SK-N-SH (cell line): ENCODE measurements around the gene GPR27. TPM values are rescaled to one million over a fixed set of nuclear protein-coding genes. Genes with fewer than 3 reads are reported as not detected.
A peak's percentile ranks its signal among the peaks of the same experiment; 100 is the strongest.

Source experiments
- CTCF ChIA-PET: fragments of 300-600, 350-600 bp; formaldehyde crosslinking; extraction: SDS; loops from one replicate; lab custom pipeline; 2021; lab: Yijun Ruan, JAX
- POLR2A ChIA-PET: fragments of 350-600 bp; sonication (Branson Sonifier 250); formaldehyde crosslinking; extraction: SDS; loops from one replicate; lab custom pipeline; 2020; ENCODE audit warnings: antibody characterized with exemption, inconsistent platforms; lab: Yijun Ruan, JAX
- DNase-seq: peaks from one replicate; pipeline ENCODE4 v3.0.0; 2012
- H2AFZ ChIP-seq: fragments of 200-600 bp; sonication (generic); 2 replicates; pipeline ENCODE4 v1.8.1; 2016; ENCODE audit warnings: antibody characterized with exemption, mild to moderate bottlenecking, low read depth
- H3F3A ChIP-seq: fragments of 200-600 bp; sonication (generic); replicated peaks from 2 replicates; pipeline ENCODE3; 2016; ENCODE audit warnings: antibody characterized with exemption, mild to moderate bottlenecking; ENCODE audit not compliant: insufficient read depth
- H3K27ac ChIP-seq, 2 experiments: fragments of 200-500 bp in 1 of 2; fragments of 200-600 bp in 1 of 2; sonication (Bioruptor generic) in 1 of 2; sonication (generic), shearing (Covaris generic) in 1 of 2; 2 replicates each; pipeline versions ENCODE4 v1.5.1 to v1.6.1; 2014 to 2016; ENCODE audit warnings: low read depth in 2 of 2, inconsistent platforms in 1 of 2, low read length in 1 of 2, mild to moderate bottlenecking in 1 of 2, mixed read lengths in 1 of 2
- H3K27me3 ChIP-seq: fragments of 200-600 bp; sonication (generic), shearing (Covaris generic); 2 replicates; pipeline ENCODE4 v1.6.1; 2016; ENCODE audit warnings: mixed run types; ENCODE audit not compliant: insufficient read depth
- H3K36me3 ChIP-seq, 2 experiments: fragments of 200-500 bp in 1 of 2; fragments of 200-600 bp in 1 of 2; sonication (Bioruptor generic) in 1 of 2; sonication (generic) in 1 of 2; replicated peaks in 1 of 2; 2 replicates each; pipeline versions ENCODE3 to v1.5.1; 2014 to 2016; ENCODE audit warnings: low read length in 1 of 2, mild to moderate bottlenecking in 1 of 2; ENCODE audit not compliant: insufficient read depth in 2 of 2, control insufficient read depth in 1 of 2
- H3K4me1 ChIP-seq, 2 experiments: fragments of 200-500 bp in 1 of 2; fragments of 200-600 bp in 1 of 2; sonication (Bioruptor generic) in 1 of 2; sonication (generic), shearing (Covaris generic) in 1 of 2; 2 replicates each; pipeline versions ENCODE4 v1.5.1 to v1.6.1; 2014 to 2016; ENCODE audit warnings: low read depth in 1 of 2, low read length in 1 of 2, mixed run types in 1 of 2; ENCODE audit not compliant: insufficient read depth in 2 of 2, control insufficient read depth in 1 of 2
- H3K4me2 ChIP-seq: fragments of 200-600 bp; sonication (generic), shearing (Covaris generic); 2 replicates; pipeline ENCODE4 v1.6.1; 2017; ENCODE audit warnings: mixed run types
- H3K4me3 ChIP-seq, 2 experiments: fragments of 200-500 bp in 1 of 2; fragments of 200-600 bp in 1 of 2; sonication (Bioruptor generic) in 1 of 2; sonication (generic), shearing (Covaris generic) in 1 of 2; 2 replicates each; pipeline versions ENCODE4 v1.5.1 to v1.8.1; 2014 to 2016; ENCODE audit warnings: low read depth in 2 of 2, inconsistent platforms in 1 of 2, low read length in 1 of 2, mild to moderate bottlenecking in 1 of 2, mixed read lengths in 1 of 2, moderate library complexity in 1 of 2
- H3K79me2 ChIP-seq: fragments of 200-600 bp; sonication (generic); 2 replicates; pipeline ENCODE4 v1.8.1; 2017; ENCODE audit warnings: mild to moderate bottlenecking; ENCODE audit not compliant: insufficient read depth
- H3K9ac ChIP-seq: fragments of 200-600 bp; sonication (generic); 2 replicates; pipeline ENCODE4 v1.6.1; 2017; ENCODE audit warnings: mixed run types
- H3K9me2 ChIP-seq: fragments of 200-600 bp; sonication (generic); 2 replicates; pipeline ENCODE4 v1.6.1; 2017; ENCODE audit warnings: mixed run types
- H3K9me3 ChIP-seq: fragments of 200-600 bp; sonication (generic); 2 replicates; pipeline ENCODE4 v1.6.1; 2017; ENCODE audit warnings: mixed run types, mild to moderate bottlenecking, moderate library complexity
- H4K20me1 ChIP-seq: fragments of 200-600 bp; sonication (generic); 2 replicates; pipeline ENCODE4 v1.6.1; 2017; ENCODE audit warnings: mild to moderate bottlenecking, mixed run types; ENCODE audit not compliant: insufficient read depth
- ELF1 ChIP-seq: IDR thresholded peaks from 2 replicates; pipeline ENCODE4 v1.4.0; 2012
- EP300 ChIP-seq, 2 experiments: IDR thresholded peaks; 2 replicates each; pipeline versions ENCODE4 v1.4.0 to v1.6.1; 2012; ENCODE audit warnings: borderline replicate concordance in 1 of 2, low read depth in 1 of 2, low read length in 1 of 2
- FOXJ3 ChIP-seq: sonication (generic); formaldehyde crosslinking; IDR thresholded peaks from 2 replicates; pipeline ENCODE4 v1.5.1; 2020; ENCODE audit warnings: mild to moderate bottlenecking, missing genetic modification reagents
- GABPA ChIP-seq: IDR thresholded peaks from 2 replicates; pipeline ENCODE4 v1.4.0; 2012; ENCODE audit warnings: low read depth, mild to moderate bottlenecking
- GATA2 ChIP-seq: sonication (generic); formaldehyde crosslinking; IDR thresholded peaks from 2 replicates; pipeline ENCODE4 v1.5.0; 2020; ENCODE audit warnings: mild to moderate bottlenecking, missing genetic modification reagents
- JUND ChIP-seq: IDR thresholded peaks from 2 replicates; pipeline ENCODE4 v1.4.0; 2012
- MEF2A ChIP-seq: IDR thresholded peaks from 2 replicates; pipeline ENCODE4 v1.4.0; 2012; ENCODE audit warnings: low read depth, borderline replicate concordance
- MXI1 ChIP-seq: IDR thresholded peaks from 2 replicates; pipeline ENCODE4 v1.6.1; 2012; ENCODE audit warnings: mild to moderate bottlenecking, low read depth, low read length, improper control_type of control experiment
- POLR2AphosphoS5 ChIP-seq: IDR thresholded peaks from 2 replicates; pipeline ENCODE4 v1.6.1; 2012; ENCODE audit warnings: low read depth, low read length
- RAD21 ChIP-seq: IDR thresholded peaks from 2 replicates; pipeline ENCODE4 v1.6.1; 2012; ENCODE audit warnings: mild to moderate bottlenecking, low read length
- RCOR1 ChIP-seq: fragments of 150-350 bp; IDR thresholded peaks from 2 replicates; pipeline ENCODE4 v1.6.1; 2017; ENCODE audit warnings: antibody characterized with exemption, low read length
- TCF12 ChIP-seq: IDR thresholded peaks from 2 replicates; pipeline ENCODE4 v1.4.0; 2012
- USF2 ChIP-seq: fragments of 150-350 bp; IDR thresholded peaks from 2 replicates; pipeline ENCODE4 v1.6.1; 2017; ENCODE audit warnings: antibody characterized with exemption, low read length, low read depth, borderline replicate concordance
- WGBS: methylation state at CpG from one replicate; pipeline ENCODE4 v1.1.6; 2017; ENCODE audit warnings: low lambda C conversion rate; 5-methylcytosine and 5-hydroxymethylcytosine counted together
- polyA plus RNA-seq, 3 experiments: library from polyadenylated mRNA; depleted of rRNA; stranded (reverse); fragments of >200 nt; gene quantifications; 2 replicates each; pipeline ENCODE4 v1.2.3, GENCODE V29; 2012
- TF ChIP-seq, protein P1 (sequence below): IDR thresholded peaks from 2 replicates; pipeline ENCODE4 v1.6.1; 2012; ENCODE audit warnings: mild to moderate bottlenecking, low read depth, low read length, moderate library complexity
- TF ChIP-seq, protein P2 (sequence below): IDR thresholded peaks from 2 replicates; pipeline ENCODE4 v1.4.0; 2012; ENCODE audit warnings: low read depth, borderline replicate concordance

Gene GPR27
- polyA plus RNA-seq, 1 of the 3 experiments (the other 2 are of a cell fraction) = 0.05 TPM

DNA sequence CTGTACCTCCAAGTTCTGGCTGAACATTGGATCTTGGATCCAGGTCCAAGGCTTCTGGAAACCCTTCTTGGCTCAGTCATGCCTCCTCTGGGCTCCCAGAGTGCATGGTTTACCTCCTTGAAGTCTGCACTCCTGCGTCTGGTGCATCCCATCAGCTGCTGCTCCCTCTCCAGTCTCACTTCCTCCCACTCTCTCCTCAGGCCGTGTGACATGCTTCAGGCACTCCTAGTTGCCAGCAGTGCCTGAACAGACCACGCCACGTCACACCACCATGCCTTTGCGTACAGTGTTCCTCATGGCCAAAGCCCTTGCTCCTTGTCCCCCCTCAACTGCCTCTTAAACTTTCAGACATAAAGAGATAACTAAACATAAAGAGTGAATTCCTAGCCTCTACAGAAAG, 5.7 kb downstream of the GPR27 start (continued):
- TF ChIP-seq USF2 (no peak), ELF1 (no peak), POLR2AphosphoS5 (no peak)
- TF ChIP-seq, protein P1, sequence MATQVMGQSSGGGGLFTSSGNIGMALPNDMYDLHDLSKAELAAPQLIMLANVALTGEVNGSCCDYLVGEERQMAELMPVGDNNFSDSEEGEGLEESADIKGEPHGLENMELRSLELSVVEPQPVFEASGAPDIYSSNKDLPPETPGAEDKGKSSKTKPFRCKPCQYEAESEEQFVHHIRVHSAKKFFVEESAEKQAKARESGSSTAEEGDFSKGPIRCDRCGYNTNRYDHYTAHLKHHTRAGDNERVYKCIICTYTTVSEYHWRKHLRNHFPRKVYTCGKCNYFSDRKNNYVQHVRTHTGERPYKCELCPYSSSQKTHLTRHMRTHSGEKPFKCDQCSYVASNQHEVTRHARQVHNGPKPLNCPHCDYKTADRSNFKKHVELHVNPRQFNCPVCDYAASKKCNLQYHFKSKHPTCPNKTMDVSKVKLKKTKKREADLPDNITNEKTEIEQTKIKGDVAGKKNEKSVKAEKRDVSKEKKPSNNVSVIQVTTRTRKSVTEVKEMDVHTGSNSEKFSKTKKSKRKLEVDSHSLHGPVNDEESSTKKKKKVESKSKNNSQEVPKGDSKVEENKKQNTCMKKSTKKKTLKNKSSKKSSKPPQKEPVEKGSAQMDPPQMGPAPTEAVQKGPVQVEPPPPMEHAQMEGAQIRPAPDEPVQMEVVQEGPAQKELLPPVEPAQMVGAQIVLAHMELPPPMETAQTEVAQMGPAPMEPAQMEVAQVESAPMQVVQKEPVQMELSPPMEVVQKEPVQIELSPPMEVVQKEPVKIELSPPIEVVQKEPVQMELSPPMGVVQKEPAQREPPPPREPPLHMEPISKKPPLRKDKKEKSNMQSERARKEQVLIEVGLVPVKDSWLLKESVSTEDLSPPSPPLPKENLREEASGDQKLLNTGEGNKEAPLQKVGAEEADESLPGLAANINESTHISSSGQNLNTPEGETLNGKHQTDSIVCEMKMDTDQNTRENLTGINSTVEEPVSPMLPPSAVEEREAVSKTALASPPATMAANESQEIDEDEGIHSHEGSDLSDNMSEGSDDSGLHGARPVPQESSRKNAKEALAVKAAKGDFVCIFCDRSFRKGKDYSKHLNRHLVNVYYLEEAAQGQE = no peak
- TF ChIP-seq, all 33 proteins: peak for 0

GRCh38 chr3:71760140-71760539, 6.5 kb downstream of the GPR27 start:
- ChIA-PET POLR2A (no interaction called here), CTCF (interaction anchor here (1.0 kb wide), 1 partner anchor 98 kb away, joined by 3 read pairs; no protein-coding TSS in a partner anchor)
- Histone ChIP-seq H3K9ac (no peak overlapping the region), H3K4me3 (no peak overlapping the region), H3K4me2 (no peak overlapping the region), H2AFZ (no peak overlapping the region), H3K27me3 (peaks cover 15% of the 10 kb centered on the region; the same call in 1 of the 2 replicates), H3F3A (no peaks in the 10 kb centered on the region), H3K79me2 (no peaks in the 10 kb centered on the region), H3K4me1 (peaks cover 0 to 1% of the 10 kb centered on the region in 2 experiments; a peak in 1 of 4 replicates), H3K27ac (no peak overlapping the region), H3K9me2 (no peaks in the 10 kb centered on the region), H4K20me1 (no peaks in the 10 kb centered on the region), H3K9me3 (no peaks in the 10 kb centered on the region), H3K36me3 (no peaks in the 10 kb centered on the region)
- DNase-seq = no peak
- 30% methylated on average over 1 of the region's 1 CpG for WGBS
- TF ChIP-seq RCOR1 (peak; percentile 40; the same call in 1 of the 2 replicates), TCF12 (no peak)

GRCh38 chr3:71763426-71763825, 9.8 kb downstream of the GPR27 start:
- ChIA-PET POLR2A (no interaction called here), CTCF (interaction anchor here (1.0 to 1.9 kb wide), 2 partner anchors 34 to 35 kb away, joined by 4 to 7 read pairs; no protein-coding TSS in a partner anchor)
- H3K9ac ChIP-seq = no peak overlapping the region
- H3F3A ChIP-seq = no peaks in the 10 kb centered on the region
- no peak overlapping the region for H2AFZ ChIP-seq
- WGBS = 48% methylated on average over 5 of the region's 5 CpGs
- no peaks in the 10 kb centered on the region for H3K36me3 ChIP-seq
- no peaks in the 10 kb centered on the region for H3K4me1 ChIP-seq
- no peak overlapping the region for H3K4me3 ChIP-seq
- no peaks in the 10 kb centered on the region for H4K20me1 ChIP-seq
- H3K27ac ChIP-seq = no peak overlapping the region
- H3K79me2 ChIP-seq = no peaks in the 10 kb centered on the region
- H3K27me3 ChIP-seq = peaks cover 15% of the 10 kb centered on the region; the same call in 1 of the 2 replicates
- no peak for DNase-seq
- H3K9me2 ChIP-seq = no peaks in the 10 kb centered on the region
- no peak overlapping the region for H3K4me2 ChIP-seq
- no peaks in the 10 kb centered on the region for H3K9me3 ChIP-seq
- no peak for TF ChIP-seq MEF2A
- no peak for TF ChIP-seq JUND
- TF ChIP-seq RCOR1 = no peak
- no peak for TF ChIP-seq EP300 (IDR thresholded peaks at IDR 0.05; ENCODE audit: borderline replicate concordance in 1 of 2, low read depth in 1 of 2, low read length in 1 of 2)
- no peak for TF ChIP-seq MXI1
- no peak for TF ChIP-seq FOXJ3
- no peak for TF ChIP-seq GATA2
- TF ChIP-seq POLR2AphosphoS5 = no peak
- TF ChIP-seq, protein P2, sequence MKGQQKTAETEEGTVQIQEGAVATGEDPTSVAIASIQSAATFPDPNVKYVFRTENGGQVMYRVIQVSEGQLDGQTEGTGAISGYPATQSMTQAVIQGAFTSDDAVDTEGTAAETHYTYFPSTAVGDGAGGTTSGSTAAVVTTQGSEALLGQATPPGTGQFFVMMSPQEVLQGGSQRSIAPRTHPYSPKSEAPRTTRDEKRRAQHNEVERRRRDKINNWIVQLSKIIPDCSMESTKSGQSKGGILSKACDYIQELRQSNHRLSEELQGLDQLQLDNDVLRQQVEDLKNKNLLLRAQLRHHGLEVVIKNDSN = no peak
- no peak for TF ChIP-seq TCF12
- TF ChIP-seq RAD21 = no peak
- TF ChIP-seq GABPA = no peak
- TF ChIP-seq, protein P1 = no peak
